Lower leg skin (tissue), 3 donors: ENCODE data around the gene NDUFAF4.

Experiments used
- POLR2A ChIP-seq, 2 donors: fragments of 450-650 bp; IDR thresholded peaks; one replicate each; pipeline ENCODE4 v1.6.1; 2016 to 2017; ENCODE audit warnings: antibody characterized with exemption in 2 of 2, mild to moderate bottlenecking in 1 of 2, moderate library complexity in 1 of 2
- TF ChIP-seq, protein P1 (sequence below), 3 donors: fragments of 450-650 bp; IDR thresholded peaks; one replicate each; pipeline ENCODE4 v1.5.1; 2016; ENCODE audit warnings: antibody characterized with exemption in 3 of 3, mild to moderate bottlenecking in 3 of 3, moderate library complexity in 2 of 3

DNA sequence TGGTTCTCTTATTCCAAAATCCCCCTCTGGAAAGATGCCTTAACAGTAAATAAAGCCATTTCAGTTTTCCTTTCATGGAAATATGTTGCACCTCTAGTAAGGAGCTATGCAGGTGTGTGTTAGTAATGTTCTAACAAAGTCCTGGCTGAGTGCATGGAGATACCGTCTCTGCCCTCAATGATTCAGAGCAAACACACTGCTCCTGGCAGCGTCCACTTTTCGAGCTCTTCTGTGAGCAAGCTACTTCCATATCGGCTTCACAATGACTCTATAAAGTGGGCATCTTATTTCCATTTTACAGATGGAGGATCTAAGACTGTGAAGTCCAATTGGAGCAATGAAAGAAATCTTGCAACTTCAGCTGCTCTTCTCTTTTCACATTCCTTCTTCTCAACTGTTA, 30.0 kb upstream of the NDUFAF4 start:
- TF ChIP-seq, protein P1, sequence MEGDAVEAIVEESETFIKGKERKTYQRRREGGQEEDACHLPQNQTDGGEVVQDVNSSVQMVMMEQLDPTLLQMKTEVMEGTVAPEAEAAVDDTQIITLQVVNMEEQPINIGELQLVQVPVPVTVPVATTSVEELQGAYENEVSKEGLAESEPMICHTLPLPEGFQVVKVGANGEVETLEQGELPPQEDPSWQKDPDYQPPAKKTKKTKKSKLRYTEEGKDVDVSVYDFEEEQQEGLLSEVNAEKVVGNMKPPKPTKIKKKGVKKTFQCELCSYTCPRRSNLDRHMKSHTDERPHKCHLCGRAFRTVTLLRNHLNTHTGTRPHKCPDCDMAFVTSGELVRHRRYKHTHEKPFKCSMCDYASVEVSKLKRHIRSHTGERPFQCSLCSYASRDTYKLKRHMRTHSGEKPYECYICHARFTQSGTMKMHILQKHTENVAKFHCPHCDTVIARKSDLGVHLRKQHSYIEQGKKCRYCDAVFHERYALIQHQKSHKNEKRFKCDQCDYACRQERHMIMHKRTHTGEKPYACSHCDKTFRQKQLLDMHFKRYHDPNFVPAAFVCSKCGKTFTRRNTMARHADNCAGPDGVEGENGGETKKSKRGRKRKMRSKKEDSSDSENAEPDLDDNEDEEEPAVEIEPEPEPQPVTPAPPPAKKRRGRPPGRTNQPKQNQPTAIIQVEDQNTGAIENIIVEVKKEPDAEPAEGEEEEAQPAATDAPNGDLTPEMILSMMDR (IDR thresholded peaks at IDR 0.05), result no peak
- no peak for TF ChIP-seq POLR2A (IDR thresholded peaks at IDR 0.05)
